Measurements from ENCODE around the gene SLC10A4. TPM values are rescaled to one million over a fixed set of nuclear protein-coding genes. Genes with fewer than 3 reads are reported as not detected.

SLC10A4 gene
- total and polyA plus RNA-seq, 2 experiments from 2014 or later, result 0.18 TPM; not detected in 1

GRCh38 chr4:48498895-48499294 lies 15.8 kb downstream of the SLC10A4 start:
- no peak for DNase-seq (ENCODE audit: low read depth in 1 of 2, low spot score in 1 of 2)
- no peaks in the 10 kb centered on the region for H3K9me3 ChIP-seq (ENCODE audit: low read depth)
- H3K36me3 ChIP-seq, result peaks cover 34% of the 10 kb centered on the region
- no peaks in the 10 kb centered on the region for H3K27me3 ChIP-seq
- no peak for TF ChIP-seq CTCF (IDR thresholded peaks at IDR 0.05; ENCODE audit: low read depth, low read length)
- no peak overlapping the region for H3K27ac ChIP-seq
- no peak overlapping the region for H3K4me3 ChIP-seq
- H3K4me1 ChIP-seq (ENCODE audit: low read depth), result no peaks in the 10 kb centered on the region

- no peak overlapping the region for H3K4me3 ChIP-seq
- H3K36me3 ChIP-seq, result peaks cover 37% of the 10 kb centered on the region
- DNase-seq (ENCODE audit: low read depth in 1 of 2, low spot score in 1 of 2), result no peak
- no peaks in the 10 kb centered on the region for H3K9me3 ChIP-seq (ENCODE audit: low read depth)
- no peak for TF ChIP-seq CTCF (IDR thresholded peaks at IDR 0.05; ENCODE audit: low read depth, low read length)
- no peaks in the 10 kb centered on the region for H3K4me1 ChIP-seq (ENCODE audit: low read depth)
- no peaks in the 10 kb centered on the region for H3K27me3 ChIP-seq
- H3K27ac ChIP-seq, result no peak overlapping the region
Measured at GRCh38 chr4:48499551-48500066, 16.5 kb downstream of the SLC10A4 start.

- no peaks in the 10 kb centered on the region for H3K9me3 ChIP-seq (ENCODE audit: low read depth)
- peaks cover 51% of the 10 kb centered on the region for H3K36me3 ChIP-seq
- H3K4me3 ChIP-seq, result no peak overlapping the region
- no peaks in the 10 kb centered on the region for H3K4me1 ChIP-seq (ENCODE audit: low read depth)
- no peaks in the 10 kb centered on the region for H3K27me3 ChIP-seq
- DNase-seq (ENCODE audit: low read depth in 1 of 2, low spot score in 1 of 2), result no peak
- no peak for TF ChIP-seq CTCF (IDR thresholded peaks at IDR 0.05; ENCODE audit: low read depth, low read length)
- H3K27ac ChIP-seq, result no peak overlapping the region
Measured at GRCh38 chr4:48503233-48504025, 20.3 kb downstream of the SLC10A4 start.

- no peak for TF ChIP-seq CTCF (IDR thresholded peaks at IDR 0.05; ENCODE audit: low read depth, low read length)
- H3K4me1 ChIP-seq (ENCODE audit: low read depth), result no peaks in the 10 kb centered on the region
- peaks cover 49% of the 10 kb centered on the region for H3K36me3 ChIP-seq
- H3K4me3 ChIP-seq, result no peak overlapping the region
- H3K9me3 ChIP-seq (ENCODE audit: low read depth), result no peaks in the 10 kb centered on the region
- DNase-seq (ENCODE audit: low read depth in 1 of 2, low spot score in 1 of 2), result no peak
- no peak overlapping the region for H3K27ac ChIP-seq
- H3K27me3 ChIP-seq, result no peaks in the 10 kb centered on the region
Measured at GRCh38 chr4:48504026-48504330, 20.8 kb downstream of the SLC10A4 start.

- no peaks in the 10 kb centered on the region for H3K9me3 ChIP-seq (ENCODE audit: low read depth)
- H3K4me1 ChIP-seq (ENCODE audit: low read depth), result no peaks in the 10 kb centered on the region
- H3K4me3 ChIP-seq, result no peak overlapping the region
- DNase-seq (ENCODE audit: low read depth in 1 of 2, low spot score in 1 of 2), result no peak
- no peak for TF ChIP-seq CTCF (IDR thresholded peaks at IDR 0.05; ENCODE audit: low read depth, low read length)
- no peak overlapping the region for H3K27ac ChIP-seq
- H3K27me3 ChIP-seq, result no peaks in the 10 kb centered on the region
- peaks cover 49% of the 10 kb centered on the region for H3K36me3 ChIP-seq
Measured at GRCh38 chr4:48504352-48504751, 21.2 kb downstream of the SLC10A4 start.

All from cardiac muscle cell (in vitro differentiated cells and primary cell).